K562 (cell line): ENCODE measurements around the gene C14orf180. TPM values are rescaled to one million over a fixed set of nuclear protein-coding genes. Genes with fewer than 3 reads are reported as not detected.

ENCODE experiments used
- ARID4B ChIP-seq: sonication (generic); formaldehyde crosslinking; IDR thresholded peaks from 2 replicates; pipeline ENCODE4 v1.8.0; 2022; ENCODE audit warnings: mild to moderate bottlenecking, missing genetic modification reagents
- CBFB ChIP-seq: sonication (generic); formaldehyde crosslinking; IDR thresholded peaks from 2 replicates; pipeline ENCODE4 v1.4.0; 2020; ENCODE audit warnings: mild to moderate bottlenecking, missing genetic modification reagents
- RERE ChIP-seq: sonication (generic); formaldehyde crosslinking; IDR thresholded peaks from 2 replicates; pipeline ENCODE4 v1.8.0; 2023; ENCODE audit warnings: missing genetic modification reagents, mild to moderate bottlenecking, borderline replicate concordance
- SRF ChIP-seq, 2 experiments: fragments of 250-450, 450-650 bp in 1 of 2; sonication (Bioruptor Pico) in 1 of 2; sonication (generic) in 1 of 2; formaldehyde crosslinking; IDR thresholded peaks; 2 replicates each; pipeline versions ENCODE4 v1.5.0 to v1.5.1; 2020 to 2022; ENCODE audit warnings: mild to moderate bottlenecking in 1 of 2, missing genetic modification reagents in 1 of 2
- ZBTB40 ChIP-seq, 2 experiments: fragments of 450-650 bp in 1 of 2; sonication (generic) in 1 of 2; formaldehyde crosslinking in 1 of 2; IDR thresholded peaks; 2 replicates each; pipeline versions ENCODE4 v1.7.1 to v1.9.0; 2016 to 2022; ENCODE audit warnings: inconsistent platforms in 1 of 2, mild to moderate bottlenecking in 1 of 2, missing genetic modification reagents in 1 of 2
- polyA plus RNA-seq, 8 experiments: library from polyadenylated mRNA; depleted of rRNA in 4 of 8; stranded (reverse) in 5 of 8; unstranded in 3 of 8; fragments of >200 nt; fragmentation: Nextera tagmentation in 2 of 8; fragmentation: Illumina TruSeq in 1 of 8; extraction: Ambion mirVana in 2 of 8; extraction: Trizol in 1 of 8; gene quantifications; 2 replicates each; pipeline versions ENCODE4 v1.2.1 to v1.2.3, GENCODE V29; 2011 to 2014; ENCODE audit warnings: inconsistent platforms in 1 of 8, missing spikeins in 1 of 8
- total RNA-seq, 7 experiments: library from RNA; depleted of rRNA in 6 of 7; stranded (reverse); fragments of >200 nt in 6 of 7; fragmentation: Illumina TruSeq in 2 of 7; extraction: Trizol in 2 of 7; gene quantifications; 2 replicates each; pipeline versions ENCODE4 v1.2.1 to v1.2.3, GENCODE V29; 2011 to 2021; ENCODE audit warnings: low replicate concordance in 1 of 7

C14orf180 gene
- total and polyA plus RNA-seq, 9 of the 15 experiments (the other 6 are each of a cell fraction or from before 2014, with no cell fraction given) = not detected

GRCh38 chr14:104577847-104578301 is 1.7 kb upstream of the C14orf180 start (continued):
- TF ChIP-seq ZBTB40 (IDR thresholded peaks at IDR 0.05) (no peak), ZBTB40 (CRISPR knock-in tag; IDR thresholded peaks at IDR 0.05) (no peak), SRF (CRISPR knock-in tag; IDR thresholded peaks at IDR 0.05) (no peak), ARID4B (CRISPR knock-in tag) (no peak), CBFB (CRISPR knock-in tag) (no peak), RERE (CRISPR knock-in tag) (no peak)
